ENCODE measurements around the gene MAD2L2.

The MAD2L2 gene

DNA sequence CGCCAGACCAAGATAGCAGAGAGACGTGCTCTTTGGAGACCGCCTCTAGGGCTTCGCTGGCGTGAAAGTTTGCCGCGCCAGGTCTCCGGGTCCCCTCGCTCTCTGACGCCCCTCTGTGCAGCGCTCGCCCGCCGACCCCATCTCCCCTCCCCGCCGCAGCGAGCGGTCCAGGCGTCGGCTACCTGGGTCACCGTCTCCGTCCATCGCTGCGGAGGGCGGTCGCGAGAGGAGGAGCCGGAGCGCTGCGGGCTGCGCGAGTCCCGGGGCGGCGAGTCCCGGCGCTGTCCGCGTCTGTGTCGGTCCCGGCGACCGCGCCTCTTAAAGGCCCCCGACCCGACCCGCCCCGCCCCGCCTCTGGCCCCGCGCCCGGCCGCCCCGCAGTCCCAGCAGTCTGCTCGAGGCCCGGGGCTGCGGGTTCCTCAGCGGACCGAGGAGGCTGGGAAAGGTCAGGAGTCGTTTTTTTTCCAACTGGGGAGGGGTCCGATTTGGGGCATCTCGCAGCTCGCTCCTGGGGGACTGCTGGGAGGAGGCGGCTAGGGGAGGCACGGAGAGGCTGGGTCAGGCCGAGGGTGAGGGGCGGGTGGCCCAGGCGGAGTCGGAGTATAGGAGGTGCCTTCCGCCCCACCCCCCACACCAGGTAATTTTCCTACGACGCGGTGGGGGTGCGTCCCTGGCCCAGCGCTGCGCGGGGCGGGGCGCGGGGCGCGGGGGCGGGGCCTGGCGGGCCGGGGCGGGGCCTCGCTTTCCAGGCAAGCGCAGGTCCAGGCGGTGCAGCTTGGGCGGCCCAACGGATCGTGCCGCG lies 26.6 kb downstream of the MAD2L2 start, which contains the start of the genes FBXO2 and FBXO44:
FBXO2 (minus strand) TSS at position 293 of the 802 bp plus-strand sequence; CDS start at position 204, 89 bp downstream.
FBXO44 (plus strand) TSS at position 741 of the 802 bp plus-strand sequence. CDS start 959 bp downstream, outside the sequence.
- no peak for FAIRE-seq
- DNase-seq (ENCODE audit: insufficient read length, low spot score), result peak; percentile 31
- TF ChIP-seq, protein P1, sequence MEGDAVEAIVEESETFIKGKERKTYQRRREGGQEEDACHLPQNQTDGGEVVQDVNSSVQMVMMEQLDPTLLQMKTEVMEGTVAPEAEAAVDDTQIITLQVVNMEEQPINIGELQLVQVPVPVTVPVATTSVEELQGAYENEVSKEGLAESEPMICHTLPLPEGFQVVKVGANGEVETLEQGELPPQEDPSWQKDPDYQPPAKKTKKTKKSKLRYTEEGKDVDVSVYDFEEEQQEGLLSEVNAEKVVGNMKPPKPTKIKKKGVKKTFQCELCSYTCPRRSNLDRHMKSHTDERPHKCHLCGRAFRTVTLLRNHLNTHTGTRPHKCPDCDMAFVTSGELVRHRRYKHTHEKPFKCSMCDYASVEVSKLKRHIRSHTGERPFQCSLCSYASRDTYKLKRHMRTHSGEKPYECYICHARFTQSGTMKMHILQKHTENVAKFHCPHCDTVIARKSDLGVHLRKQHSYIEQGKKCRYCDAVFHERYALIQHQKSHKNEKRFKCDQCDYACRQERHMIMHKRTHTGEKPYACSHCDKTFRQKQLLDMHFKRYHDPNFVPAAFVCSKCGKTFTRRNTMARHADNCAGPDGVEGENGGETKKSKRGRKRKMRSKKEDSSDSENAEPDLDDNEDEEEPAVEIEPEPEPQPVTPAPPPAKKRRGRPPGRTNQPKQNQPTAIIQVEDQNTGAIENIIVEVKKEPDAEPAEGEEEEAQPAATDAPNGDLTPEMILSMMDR (IDR thresholded peaks at IDR 0.05; ENCODE audit: insufficient read depth, missing control alignments), result no peak

DNA sequence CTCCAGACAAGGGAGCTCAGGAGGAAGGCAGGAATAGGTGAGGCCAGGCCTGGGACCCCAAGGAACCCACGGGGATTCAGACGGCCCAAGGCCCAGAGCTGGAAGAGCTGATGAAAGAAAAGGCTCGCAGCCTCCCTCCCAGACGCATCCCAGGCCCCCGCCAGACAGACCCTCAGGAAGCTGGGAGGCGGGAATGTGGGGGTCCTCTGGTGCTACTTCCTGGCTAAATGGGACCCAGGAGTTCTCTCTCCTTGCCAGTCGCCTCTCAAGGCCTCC lies 27.1 kb downstream of the MAD2L2 start:
- DNase-seq (ENCODE audit: insufficient read length, low spot score) (no peak), FAIRE-seq (no peak)
- TF ChIP-seq, protein P1 (IDR thresholded peaks at IDR 0.05; ENCODE audit: insufficient read depth, missing control alignments), result no peak

DNA sequence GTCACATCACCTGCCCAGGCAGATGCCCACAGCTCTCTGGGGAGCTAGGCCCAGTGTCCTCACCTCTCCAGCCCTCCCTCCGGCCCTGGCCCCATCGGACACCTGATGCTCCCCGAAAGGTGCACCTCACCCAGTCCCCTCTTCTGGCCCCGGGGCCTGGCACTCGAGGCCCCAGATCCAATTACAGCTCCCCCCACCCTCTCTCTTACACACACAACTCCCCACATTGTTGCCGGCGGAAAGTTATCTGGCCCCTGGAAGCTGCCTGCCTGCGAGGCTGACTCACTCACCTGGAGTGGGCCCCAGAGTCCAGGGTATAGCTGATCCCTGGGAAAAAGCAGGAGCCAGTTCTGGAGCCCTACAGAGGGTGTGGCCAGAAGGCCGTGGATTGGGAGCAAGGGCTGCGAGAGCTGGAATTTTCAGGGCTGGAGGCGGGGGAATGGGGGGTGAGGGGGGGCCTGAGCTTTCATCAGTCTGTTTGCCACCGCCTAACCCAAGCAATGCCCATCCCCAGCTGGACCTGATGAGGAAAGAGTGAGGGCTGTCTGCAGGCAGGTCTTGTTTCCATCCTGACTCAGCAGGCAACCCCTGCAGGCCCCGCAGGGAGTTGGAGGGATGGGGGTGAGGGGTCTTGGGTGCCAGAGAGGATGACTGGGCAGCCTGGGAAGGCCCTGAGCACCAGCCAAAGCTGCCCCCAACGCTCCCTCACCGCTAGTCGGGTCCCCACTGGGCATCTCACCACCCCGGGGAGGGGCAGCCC lies 27.7 kb downstream of the MAD2L2 start:
- no peak for DNase-seq (ENCODE audit: insufficient read length, low spot score)
- FAIRE-seq, result no peak
- TF ChIP-seq, protein P1 (IDR thresholded peaks at IDR 0.05; ENCODE audit: insufficient read depth, missing control alignments), result no peak

DNA sequence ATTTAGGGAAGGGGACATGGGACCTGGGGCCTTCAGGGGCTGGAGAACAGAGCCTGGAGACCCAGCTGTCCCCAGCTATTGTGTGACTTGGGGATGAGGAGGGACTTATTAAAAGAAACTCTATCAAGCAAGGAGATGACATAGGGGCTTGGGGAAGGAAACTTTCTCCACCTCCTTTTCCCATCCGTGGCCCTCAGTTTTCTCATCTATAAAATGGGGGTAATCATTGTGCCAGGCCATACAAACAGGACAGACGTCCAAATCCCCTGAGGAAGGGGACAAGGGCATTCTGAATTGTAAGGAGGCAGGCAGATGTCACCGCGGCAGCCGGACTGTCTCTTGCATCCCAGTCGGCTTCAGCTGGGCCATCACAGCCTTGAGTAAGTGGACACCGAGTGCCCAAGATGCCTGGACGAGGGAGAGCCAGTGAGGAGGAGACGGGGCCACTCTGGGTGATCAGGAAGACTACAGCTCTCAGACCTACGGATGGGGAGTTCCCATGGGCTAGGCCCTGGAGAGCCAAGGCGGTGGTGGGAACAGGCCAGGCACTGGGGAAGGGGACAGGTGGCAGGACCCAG lies 28.7 kb downstream of the MAD2L2 start:
- FAIRE-seq (no peak), DNase-seq (ENCODE audit: insufficient read length, low spot score) (no peak)
- TF ChIP-seq, protein P1 (IDR thresholded peaks at IDR 0.05; ENCODE audit: insufficient read depth, missing control alignments), result no peak

DNA sequence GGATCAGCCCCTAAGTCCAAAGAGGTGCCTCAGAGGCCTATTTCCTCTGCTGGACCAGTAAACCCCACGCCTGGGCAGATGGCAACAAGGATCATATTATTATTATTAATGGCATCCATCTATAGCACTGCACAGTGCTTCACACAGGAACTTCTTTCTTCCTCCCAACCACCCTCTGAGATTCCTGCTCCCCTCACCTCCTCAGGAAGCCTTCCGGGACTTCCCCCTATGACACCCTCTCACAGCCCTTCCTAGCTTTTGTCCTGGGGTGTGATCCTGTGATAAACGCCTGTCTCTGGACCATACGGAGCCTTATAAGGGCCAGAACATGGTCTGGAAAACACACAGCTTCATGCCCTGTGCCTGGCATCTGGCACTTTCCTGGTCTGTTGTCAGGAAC lies 29.9 kb downstream of the MAD2L2 start:
- FAIRE-seq, result no peak
- no peak for DNase-seq (ENCODE audit: insufficient read length, low spot score)
- TF ChIP-seq, protein P1 (IDR thresholded peaks at IDR 0.05; ENCODE audit: insufficient read depth, missing control alignments), result no peak

DNA sequence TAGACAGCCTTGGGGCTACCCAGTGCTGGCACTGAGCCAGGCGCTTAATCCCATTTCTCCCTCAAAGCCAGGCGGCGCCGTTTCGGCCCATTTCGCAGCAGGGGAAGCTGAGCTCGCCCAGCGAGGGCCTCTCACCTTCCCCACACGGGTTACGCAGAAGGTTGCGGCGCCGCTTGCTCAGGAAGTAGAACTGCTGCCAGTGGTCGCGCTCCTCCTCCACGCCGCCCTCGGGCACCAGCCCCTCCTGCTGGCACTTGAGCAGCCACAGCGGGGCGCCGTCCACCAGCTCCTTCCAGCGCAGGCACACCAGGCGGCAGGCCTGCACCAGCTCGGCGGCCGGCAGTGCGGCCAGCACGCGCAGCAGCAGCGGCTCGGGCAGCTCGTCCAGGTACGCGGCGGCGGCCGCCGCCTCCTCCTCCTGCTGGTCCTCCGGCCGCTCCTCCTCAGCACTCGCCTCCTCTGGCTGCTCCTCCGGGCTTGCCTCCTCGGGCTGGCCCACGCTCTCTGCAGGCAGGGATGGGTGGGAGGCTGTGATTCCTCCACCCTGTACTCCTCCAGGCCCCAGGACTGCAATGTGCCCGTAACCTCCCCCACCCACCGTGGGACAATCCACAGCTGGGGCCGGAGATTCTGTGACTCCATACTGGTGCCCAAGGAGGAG lies 30.5 kb downstream of the MAD2L2 start:
- peak; percentile 57 for DNase-seq (ENCODE audit: insufficient read length, low spot score)

More for the DNA sequence above, 30.5 kb downstream of the MAD2L2 start:
- TF ChIP-seq, protein P1 (IDR thresholded peaks at IDR 0.05; ENCODE audit: insufficient read depth, missing control alignments), result peak; percentile 56
- no peak for FAIRE-seq

Data from D721Med (cell line).